ENCODE results near the gene RNPEPL1.

The RNPEPL1 gene

DNA sequence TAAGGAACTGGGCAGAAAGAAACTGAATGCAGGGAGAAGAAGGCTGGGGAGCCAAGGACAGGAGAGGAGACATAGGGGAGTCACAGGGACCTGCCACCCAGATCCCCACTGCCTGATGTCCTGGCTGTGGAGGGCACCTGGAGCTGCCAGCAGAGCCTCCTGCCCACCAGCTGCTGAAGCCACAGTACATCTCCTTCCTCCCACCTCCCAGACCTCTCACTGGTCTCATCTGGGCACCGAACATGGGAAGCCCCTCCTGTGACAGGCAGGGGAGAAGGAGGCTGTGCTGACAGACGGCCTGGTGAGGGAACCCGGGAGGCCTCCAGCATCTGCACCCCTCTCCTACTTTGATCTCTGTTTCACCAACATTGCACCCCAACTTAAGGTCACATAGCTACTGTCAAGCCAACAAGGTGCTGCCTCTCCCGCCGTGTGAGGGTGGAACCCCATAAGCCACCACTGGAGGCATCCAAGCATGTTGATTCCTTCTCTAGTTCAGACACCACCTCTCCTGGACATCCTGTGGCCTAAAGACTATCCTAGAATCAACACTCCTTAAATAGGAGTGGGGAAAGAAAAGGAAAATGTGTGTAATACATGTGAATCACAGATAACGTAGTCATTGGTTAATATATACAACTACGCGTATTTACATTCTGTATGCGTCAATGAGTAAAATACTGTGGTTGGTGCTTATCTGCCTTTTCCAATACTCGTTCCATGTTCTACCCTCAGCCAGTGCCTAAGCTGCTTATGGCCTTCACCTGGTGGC is 3.5 kb upstream of the RNPEPL1 start:
- no peak for DNase-seq (ENCODE audit: low read depth, low spot score)

DNA sequence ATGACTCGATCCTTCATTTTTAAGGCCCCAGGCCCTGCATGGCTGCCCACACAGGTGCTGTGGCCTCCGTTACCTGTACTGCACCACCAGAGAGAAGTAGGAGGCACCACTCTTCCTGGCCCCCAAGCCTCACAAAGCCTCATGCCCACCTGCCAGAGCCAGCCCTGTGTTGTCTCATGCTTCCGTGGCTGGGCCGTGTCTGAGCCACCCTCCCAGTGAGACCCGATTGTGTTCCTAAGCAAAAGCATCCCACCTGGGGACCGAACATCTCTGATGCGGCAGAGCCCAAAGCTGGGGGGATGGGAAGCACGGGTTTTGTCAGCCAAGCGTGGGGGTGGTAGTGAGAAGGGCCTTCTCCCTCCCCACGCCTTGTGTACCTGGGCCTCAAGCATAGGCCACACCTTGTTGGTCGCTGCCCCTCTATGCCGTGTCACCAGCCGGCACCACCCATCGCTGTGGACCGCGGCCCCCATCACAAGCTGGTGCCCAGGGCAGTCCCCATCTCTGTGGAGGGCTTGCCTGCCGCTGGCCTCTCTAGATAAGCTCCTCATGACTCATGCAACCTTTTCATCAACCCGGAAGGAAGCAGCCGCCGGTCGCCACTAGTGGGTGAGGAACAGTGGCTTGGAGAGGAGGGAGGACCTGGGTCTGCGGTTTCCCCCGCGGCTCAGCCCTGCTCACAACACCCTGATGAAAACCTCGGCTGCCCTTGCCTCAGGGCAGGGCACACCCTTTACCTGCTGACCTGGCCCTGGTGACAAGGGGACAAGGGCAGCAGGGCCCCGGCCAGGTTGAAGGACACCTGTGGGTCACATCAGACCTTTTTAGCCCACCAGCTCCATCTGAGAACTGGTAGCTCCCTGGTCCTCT is 2.7 kb upstream of the RNPEPL1 start:
- DNase-seq (ENCODE audit: low read depth, low spot score) = peak; percentile 67

DNA sequence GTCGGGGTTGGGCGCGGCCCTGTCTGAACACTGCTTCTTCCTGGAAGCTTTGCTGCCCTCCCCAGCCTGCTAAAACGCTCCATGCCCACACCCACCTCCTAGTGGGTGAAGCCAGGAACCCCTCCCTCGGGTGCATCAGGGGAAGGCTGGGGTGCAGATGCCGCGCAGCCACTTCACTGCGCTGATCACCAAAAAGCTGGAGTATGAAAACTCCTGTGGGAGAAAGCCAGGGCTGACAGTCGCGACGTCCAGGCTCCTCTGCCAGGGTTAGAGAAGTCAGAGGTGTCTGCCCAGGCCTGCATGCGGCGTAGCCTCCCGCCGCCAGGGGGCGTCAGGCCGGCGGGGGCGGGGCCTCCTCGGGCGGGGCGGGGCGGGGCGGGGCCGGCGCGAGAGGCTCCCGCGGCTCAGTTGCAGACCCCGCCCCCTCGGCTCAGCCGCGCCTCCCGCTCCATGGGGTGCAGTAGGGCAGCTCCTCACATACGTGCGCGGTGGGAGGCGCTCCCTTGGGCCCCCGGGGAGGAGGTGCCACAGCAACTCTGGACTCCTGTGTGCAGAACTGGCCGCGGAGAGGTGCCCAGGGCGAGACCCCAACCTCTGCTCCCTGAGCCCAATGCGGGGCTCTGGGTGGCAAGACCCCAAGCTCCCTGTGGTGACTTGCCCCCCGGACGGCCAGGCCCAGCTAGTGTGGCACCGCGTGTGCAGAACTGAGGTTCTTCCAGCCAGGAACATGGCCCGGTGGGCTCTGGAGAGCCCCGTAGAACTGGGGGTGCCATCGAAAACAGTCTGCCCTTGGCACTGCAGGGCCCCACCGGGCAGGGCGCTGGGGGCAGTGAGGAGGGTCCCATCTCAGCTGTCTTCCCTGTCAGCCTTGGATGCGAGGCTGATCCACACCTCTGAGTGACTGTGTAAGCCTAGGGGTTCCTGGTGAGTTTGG is 1.8 kb upstream of the RNPEPL1 start:
- peak; percentile 69 for DNase-seq (ENCODE audit: low read depth, low spot score)

DNA sequence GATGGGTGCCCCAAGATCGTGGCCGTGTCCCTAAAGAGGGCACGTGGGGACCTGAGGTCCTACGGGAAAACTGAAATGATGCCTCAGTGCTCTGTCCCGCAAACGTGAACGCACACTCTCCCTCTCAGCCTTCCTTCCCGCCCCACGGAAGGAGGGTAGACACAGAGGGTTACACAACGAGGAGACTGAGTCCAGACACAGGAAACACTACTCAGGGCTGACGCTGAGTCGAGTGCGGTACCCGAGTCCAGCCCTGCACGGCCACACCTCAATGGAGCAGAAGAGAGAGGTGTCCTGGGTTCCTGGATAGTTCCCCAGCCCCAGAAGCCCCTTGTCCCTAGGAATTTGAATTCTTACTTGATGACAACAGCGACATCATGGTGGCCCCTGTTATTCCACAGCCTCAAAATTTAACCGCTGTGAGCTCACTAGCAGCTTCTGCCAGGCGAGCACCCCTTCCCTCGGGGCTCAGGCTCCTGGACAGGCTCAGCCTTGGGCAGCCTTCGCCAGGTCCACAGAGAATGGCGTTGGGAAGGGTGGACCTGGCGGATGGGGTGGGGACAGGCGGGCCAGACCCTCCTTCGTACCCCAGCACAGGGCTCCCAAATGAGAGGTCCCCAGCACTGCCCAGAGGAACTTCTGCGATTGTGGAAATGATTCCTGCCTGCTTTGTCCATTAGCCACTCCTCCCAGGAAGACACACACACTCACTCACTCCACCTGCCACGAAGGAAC is 980 bp upstream of the RNPEPL1 start:
- no peak for DNase-seq (ENCODE audit: low read depth, low spot score)

DNA sequence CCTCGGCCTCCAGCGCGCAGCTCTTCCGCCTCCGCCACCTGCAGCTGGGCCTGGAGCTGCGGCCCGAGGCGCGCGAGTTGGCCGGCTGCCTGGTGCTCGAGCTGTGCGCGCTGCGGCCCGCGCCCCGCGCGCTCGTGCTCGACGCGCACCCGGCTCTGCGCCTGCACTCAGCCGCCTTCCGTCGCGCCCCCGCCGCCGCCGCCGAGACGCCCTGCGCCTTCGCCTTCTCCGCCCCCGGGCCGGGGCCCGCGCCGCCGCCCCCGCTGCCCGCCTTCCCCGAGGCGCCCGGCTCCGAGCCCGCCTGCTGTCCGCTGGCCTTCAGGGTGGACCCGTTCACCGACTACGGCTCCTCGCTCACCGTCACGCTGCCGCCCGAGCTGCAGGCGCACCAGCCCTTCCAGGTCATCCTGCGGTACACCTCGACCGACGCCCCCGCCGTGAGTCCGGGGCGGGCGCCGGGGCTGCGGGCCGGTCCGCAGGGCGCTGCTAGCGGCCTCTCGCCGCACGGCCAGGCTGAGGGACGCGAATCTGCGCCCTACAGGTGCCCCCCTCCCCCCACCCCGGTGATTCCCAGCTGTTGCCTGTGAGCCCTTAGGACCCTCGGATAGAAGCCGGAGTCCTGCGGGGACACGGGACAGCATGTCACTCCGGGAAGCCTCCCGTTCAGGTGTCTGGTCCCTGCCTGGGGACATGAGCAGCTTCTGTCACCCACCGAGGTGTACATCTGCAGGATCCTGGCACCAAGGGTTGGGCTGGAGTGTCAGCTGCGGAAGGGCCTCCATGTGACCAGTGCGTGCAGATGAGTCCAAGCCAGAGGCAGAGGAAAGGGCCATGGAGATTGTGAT is 616 bp downstream of the RNPEPL1 start:
- DNase-seq (ENCODE audit: low read depth, low spot score) = no peak

DNA sequence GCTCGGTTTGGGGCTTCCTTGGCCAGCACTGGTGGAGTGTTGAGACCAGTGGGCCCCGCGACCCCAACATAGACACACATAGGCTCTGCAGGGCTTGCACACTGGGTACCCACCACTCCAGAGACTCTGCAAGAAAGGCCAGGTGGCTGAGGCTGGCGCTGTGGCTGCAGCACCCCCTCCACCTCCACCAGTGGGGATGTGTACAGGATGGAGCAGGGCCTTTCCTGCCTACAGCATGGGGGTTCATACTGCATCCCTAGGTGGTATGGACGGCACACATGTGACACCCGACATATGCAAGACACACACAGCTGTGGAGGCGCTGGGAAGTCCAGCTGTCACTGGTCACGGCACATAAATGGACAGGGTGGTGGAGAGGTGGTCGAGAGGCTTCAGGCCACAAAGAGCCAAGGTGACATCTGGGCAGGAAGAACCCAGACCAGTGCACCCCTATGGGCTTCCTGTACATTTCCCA is 1.3 kb downstream of the RNPEPL1 start:
- no peak for DNase-seq (ENCODE audit: low read depth, low spot score)

DNA sequence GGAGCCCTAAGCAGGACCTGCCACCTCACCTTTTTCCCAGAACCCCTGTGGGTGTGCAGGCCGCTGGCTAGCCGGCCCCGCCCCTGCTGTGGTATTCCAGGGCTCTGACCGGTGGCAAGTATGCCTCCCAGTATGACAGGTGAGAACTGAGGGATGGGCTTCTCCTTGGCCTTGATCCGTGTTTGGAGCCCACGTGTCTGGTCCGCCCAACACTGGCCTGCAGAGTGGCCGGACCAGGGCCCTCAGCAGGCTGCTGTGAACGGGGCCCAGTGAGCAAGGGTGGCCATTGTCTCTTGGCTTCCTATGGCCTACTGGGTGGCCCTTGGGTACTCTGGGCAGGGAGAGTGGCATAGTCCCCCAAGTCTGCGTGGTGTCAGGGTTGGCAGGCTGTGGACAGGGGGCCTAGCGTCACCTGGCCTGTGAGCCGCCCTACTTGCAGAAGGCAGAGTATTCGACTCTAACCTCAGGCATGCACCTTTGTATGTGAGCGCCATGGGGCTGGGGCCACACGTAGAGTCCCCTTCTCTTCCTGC is 1.8 kb downstream of the RNPEPL1 start:
- no peak for DNase-seq (ENCODE audit: low read depth, low spot score)

DNA sequence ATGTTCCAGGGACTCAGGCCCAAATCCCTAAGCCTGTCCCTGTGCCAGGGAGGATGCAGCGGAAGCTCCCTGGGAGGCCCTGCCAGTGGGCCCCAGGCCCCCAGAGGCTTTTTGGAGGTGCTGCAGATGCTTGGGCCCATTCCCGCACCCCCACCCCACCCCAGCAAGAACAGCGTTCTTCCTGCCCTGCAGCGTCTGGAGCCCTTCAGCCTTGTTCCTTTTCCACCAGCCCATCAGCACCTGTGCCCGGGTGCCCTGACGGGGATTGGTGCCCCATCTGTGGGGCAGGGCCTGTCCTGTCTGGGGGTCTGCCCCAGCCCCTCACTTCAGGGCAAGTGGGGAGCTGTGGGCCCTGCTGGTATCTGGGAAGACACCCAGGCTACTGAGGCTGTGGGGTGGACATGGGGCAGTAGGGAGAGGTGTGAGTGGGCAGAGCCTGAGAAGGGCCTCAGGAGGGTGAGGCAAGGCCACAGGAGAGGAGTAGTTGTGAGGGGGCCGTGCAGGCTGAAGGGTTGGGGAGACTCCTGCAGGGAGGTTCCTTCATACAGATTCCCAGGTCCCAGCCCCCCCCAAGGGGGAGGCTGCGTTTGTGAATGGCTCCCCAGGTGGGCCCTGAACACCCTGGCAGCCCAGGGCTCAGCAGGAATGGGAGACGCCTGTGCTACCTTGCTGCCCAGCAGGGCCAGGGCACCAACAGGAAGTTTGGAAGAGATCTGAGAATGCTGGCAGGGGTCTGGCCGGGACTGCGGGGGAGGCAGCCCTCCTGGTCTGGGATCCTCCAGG is 2.4 kb downstream of the RNPEPL1 start:
- no peak for DNase-seq (ENCODE audit: low read depth, low spot score)

DNA sequence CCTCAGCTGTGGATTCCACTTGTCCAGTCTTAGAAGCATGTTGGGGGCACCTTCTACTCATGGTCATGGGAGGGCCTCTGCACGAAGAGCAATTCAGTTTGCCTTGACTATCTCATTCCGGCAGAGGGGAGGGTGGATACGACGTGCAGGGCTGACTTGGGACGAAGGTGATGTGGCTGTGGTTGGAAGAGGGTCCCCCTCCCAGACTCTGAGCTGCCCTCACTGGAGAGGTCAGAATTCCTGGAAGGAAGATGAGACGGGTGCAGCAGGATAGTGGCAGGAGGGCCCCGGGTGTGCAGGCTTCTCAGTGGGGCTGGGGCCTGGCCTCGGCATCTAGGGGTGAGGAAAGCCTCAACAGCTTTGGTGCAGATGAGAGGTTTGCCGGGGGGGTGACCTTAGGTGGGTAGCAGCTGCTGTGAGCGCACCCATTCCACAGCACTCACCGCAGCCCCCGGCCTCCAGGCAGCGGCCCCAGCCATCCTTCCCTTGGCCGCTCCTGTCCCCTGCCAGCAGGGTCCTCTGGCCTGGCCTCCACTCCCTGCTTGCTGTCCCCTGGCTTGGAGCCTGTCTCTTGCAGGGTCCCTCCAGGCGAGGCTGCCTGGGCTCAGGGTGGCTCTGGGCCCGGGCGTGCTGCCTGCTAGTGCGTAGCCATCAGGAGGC is 3.2 kb downstream of the RNPEPL1 start:
- DNase-seq (ENCODE audit: low read depth, low spot score) = no peak

DNA sequence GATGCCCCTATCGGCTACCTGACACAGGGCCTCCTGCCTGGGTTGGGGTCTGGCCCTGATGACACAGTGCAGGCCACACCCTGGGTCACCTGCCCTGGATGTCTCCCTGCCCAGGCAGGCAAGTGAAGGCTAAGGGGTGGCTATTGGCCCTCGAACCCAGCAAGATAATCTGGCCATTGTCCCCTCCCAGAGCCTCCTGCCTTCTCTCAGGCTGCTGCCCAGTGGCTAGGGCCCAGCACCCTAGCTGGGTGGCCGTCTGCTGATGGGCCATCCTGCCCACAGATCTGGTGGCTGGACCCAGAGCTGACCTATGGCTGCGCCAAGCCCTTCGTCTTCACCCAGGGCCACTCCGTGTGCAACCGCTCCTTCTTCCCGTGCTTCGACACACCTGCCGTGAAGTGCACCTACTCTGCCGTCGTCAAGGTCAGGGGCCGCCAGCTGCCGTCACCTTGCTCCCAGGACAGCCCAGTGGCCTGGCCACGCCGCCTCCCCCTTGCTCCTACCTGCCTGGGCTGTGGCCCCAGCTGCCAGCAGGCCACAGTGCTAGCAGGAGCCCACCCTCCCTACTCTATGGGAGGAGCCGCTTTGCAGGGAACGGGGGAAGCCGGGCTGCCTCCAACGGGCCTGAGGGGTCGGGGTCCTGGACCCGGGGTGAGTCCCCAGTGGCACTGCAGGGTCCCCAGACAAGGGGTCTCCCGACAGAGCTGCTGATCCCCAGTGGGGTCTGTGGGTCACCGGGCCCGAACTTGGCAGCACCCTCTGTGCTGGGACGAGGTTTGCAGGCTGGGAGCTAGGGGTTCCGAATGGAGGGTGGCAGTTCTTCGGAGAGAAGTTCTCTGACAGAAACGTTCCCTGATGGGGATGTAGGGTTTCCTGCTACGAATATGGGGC is 4.1 kb downstream of the RNPEPL1 start:
- no peak for DNase-seq (ENCODE audit: low read depth, low spot score)

DNA sequence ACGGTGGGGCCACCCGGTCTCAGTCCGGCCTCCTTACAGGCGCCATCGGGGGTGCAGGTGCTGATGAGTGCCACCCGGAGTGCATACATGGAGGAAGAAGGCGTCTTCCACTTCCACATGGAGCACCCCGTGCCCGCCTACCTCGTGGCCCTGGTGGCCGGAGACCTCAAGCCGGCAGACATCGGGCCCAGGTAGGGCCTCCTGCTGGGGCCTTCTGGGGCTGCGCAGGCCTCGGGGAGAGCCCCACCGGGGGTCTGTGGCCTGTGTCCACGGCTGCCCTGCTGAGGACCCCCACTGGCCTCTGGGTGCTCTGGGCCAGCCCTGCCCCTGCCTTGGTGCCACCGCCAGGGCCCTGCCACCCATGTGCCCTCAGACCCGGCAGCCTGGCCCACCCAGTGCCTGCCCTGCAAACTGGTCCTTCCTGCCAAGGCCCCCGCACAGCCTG is 4.8 kb downstream of the RNPEPL1 start:
- no peak for DNase-seq (ENCODE audit: low read depth, low spot score)

DNA sequence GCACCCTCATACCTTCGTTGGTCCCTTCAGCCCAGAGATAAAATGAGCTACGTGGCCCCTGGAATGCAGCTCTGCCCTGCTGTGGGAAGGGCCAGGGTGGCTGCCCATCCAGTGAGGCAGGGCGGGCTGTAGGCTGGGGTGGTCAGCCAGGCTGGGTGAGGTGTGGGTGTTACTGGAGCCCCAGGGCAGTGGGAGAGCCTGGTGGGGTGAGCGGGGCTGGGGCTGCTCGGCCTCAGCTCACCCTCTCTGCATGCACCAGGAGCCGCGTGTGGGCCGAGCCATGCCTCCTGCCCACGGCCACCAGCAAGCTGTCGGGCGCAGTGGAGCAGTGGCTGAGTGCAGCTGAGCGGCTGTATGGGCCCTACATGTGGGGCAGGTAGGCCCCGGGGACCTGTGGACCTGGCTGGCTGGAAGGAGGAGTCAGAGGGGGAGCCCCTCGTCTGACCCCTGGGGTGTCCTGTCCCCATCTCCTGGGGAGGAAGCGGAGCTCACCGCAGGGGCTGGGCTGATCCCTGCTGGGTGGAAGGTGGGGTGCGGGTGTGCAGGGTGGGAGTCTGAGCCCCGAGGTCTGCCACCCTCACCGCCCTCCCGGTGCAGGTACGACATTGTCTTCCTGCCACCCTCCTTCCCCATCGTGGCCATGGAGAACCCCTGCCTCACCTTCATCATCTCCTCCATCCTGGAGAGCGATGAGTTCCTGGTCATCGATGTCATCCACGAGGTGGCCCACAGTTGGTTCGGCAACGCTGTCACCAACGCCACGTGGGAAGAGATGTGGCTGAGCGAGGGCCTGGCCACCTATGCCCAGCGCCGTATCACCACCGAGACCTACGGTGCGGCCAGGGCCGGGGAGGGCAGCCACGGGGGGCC is 5.5 kb downstream of the RNPEPL1 start:
- DNase-seq (ENCODE audit: low read depth, low spot score) = no peak

DNA sequence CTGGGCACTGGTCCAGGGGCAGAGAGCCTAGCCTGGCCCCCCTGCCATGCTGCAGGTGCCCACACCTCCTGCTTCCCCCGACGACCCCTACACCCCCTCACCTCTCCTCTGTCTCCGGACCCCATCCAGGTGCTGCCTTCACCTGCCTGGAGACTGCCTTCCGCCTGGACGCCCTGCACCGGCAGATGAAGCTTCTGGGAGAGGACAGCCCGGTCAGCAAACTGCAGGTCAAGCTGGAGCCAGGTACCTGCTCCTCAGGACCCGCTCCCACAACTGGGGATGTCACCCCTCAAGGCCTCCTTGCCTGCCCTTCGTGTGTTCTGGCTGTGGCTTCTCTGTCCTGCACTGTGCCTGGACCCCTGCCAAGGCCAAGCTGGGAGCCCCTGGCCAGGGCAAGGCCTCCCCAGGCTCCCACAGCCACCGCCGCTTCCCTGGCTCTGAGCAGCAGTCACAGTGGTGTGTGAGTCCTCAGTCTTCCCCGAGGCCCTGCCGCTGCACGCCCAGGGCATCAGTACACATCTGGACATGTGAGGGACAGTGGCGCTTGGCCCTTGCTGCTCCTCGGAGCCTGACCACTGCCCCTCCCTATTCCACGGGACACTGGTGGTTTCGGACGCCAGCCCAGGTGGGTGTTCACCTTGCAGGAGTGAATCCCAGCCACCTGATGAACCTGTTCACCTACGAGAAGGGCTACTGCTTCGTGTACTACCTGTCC is 6.3 kb downstream of the RNPEPL1 start:
- DNase-seq (ENCODE audit: low read depth, low spot score) = no peak

DNA sequence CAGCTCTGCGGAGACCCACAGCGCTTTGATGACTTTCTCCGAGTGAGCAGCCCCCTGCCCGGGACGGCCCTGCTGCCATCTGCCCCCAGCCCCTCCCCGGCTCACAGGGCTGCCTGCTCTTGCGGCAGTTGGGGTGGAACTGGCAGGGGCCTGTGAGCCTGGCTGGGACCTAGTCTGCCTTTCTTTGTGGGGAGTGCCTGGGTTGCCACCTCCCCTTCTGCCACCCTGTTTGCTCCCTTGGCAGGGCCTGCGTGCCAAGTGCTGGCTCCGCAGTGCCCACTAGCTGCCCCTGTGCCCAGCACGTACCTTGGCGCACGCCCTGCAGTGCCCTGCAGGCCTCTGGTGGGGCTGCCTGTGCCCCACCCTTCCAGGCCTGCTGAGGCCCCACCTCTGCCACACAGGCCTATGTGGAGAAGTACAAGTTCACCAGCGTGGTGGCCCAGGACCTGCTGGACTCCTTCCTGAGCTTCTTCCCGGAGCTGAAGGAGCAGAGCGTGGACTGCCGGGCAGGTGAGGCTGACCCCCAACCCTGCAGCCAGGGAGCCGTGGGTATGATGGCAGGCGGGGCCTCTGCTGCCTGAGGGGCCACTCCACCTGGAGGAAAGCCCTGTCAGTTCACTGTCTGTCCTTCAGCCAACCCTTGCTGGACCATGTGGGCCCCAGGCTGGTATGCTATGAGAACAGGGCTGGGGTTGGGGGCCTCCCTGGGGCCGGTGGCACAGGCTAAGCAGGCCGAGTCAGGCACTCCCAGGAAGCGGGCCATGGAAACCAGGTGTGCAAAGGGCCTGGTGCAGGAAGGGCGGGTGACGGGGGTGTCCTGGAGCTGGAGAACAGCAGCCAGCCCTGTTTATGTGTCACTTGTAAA is 7.0 kb downstream of the RNPEPL1 start:
- no peak for DNase-seq (ENCODE audit: low read depth, low spot score)

DNA sequence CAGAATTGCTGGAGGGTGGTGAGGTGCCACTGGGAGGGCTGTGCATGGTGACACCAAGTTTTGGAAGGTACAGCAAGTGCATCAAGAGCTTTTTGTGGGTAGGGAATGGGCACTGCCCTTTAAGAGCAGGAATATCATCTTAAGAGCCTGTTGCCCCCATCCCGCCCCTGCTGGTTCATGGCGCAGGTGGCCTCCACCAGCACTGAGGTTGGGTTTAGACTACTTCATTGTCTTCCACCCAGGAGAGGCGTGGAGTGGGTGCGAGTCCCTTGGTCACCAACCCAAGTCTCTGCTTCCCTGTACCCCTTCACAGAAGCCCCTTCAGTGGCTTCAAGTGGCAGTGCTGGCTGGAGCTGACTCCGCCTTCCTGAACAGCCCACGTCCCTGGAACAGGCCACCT is 7.8 kb downstream of the RNPEPL1 start:
- DNase-seq (ENCODE audit: low read depth, low spot score) = no peak
